Stomach (tissue), 4 donors: Measurements from ENCODE around the gene SMIM24.

ENCODE experiments used
- POLR2A ChIP-seq, 4 donors: fragments of 450-650 bp; IDR thresholded peaks; one replicate each; pipeline ENCODE4 v1.6.1; 2016; ENCODE audit warnings: antibody characterized with exemption in 4 of 4, control low read depth in 2 of 4, mild to moderate bottlenecking in 1 of 4, moderate library complexity in 1 of 4
- TF ChIP-seq, protein P1 (sequence below), 7 experiments: fragments of 450-650 bp in 4 of 7; fragments of 200-600 bp in 3 of 7; sonication (generic) in 3 of 7; IDR thresholded peaks; one replicate each; pipeline ENCODE4 v1.5.1; 2016 to 2019; ENCODE audit warnings: antibody characterized with exemption in 7 of 7, control low read depth in 2 of 7, mild to moderate bottlenecking in 1 of 7

DNA sequence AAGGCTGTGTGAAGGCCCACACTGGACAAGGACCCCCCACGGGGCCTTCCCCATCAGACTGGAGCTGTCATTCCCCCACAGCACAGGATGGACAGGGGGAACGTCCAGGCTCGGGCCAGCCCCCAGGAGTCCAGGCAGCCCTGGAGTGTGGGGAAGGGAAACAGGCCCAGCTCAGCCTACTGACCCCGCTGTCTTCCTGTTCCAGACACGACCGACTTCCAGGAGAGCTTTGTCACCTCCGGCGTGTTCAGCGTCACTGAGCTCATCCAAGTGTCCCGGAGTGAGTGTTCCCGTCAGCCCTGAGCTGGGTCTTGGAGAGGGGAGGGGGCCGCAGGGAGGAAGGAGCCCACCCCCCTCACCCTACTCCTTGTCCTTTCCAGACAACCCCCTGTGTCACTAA, 47.0 kb downstream of the SMIM24 start:
- no peak for TF ChIP-seq POLR2A (IDR thresholded peaks at IDR 0.05)
- TF ChIP-seq, protein P1, sequence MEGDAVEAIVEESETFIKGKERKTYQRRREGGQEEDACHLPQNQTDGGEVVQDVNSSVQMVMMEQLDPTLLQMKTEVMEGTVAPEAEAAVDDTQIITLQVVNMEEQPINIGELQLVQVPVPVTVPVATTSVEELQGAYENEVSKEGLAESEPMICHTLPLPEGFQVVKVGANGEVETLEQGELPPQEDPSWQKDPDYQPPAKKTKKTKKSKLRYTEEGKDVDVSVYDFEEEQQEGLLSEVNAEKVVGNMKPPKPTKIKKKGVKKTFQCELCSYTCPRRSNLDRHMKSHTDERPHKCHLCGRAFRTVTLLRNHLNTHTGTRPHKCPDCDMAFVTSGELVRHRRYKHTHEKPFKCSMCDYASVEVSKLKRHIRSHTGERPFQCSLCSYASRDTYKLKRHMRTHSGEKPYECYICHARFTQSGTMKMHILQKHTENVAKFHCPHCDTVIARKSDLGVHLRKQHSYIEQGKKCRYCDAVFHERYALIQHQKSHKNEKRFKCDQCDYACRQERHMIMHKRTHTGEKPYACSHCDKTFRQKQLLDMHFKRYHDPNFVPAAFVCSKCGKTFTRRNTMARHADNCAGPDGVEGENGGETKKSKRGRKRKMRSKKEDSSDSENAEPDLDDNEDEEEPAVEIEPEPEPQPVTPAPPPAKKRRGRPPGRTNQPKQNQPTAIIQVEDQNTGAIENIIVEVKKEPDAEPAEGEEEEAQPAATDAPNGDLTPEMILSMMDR (IDR thresholded peaks at IDR 0.05): no peak
